ENCODE results near the gene ATOSB. TPM values are rescaled to one million over a fixed set of nuclear protein-coding genes. Genes with fewer than 3 reads are reported as not detected.

ATOSB gene
- total RNA-seq, 1 experiment from 2014 or later = 7.4 TPM

DNA sequence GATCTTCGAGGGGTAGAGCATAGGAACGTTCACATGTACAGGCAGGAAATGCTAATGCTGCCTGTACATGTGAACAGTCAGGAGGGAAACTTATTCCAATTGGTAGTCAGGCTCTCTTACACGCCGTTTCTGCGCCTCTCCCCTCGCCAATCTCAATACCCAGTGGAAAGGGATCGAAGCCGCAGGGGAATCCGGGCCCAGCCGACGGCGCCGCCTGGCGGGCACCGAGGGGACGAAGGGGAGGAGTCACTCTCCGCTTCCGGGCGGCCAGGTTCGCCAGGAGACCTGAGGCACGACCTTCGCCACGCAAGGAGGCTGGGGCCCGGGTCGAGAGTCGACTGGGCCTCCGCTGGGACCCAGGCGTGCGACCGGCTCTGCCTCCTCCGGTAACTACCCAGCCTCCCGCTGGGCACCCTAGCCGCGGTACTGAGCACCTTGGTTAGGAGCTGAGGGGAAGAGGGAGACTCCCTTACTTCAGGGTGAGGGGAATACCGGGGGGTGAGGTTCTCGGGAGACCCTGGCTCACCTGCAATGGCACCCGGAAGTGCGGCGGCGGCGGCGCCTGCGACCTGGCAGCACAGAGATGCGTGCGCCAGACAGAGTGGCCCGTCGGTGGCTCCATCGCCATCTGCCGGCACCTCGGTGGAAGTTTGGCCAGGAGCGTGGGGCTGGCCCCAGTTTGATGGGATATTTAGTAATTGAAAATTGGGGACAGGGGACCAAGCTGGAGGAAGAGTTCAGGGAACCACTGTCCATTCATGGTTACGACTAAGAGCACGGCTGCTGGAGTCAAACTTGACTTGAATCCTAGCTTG lies 19.4 kb downstream of the ATOSB start, which contains the start of gene PIGO:
Gene PIGO (minus strand): TSS at position 557 of the 815 bp plus-strand sequence. CDS start 1,026 bp downstream, outside the sequence.
- DNase-seq (ENCODE audit: low spot score) = peak; percentile 88
- in situ Hi-C loops (cut with HindIII; ENCODE audit: low sequenced_read_pairs) = no loop called here

DNA sequence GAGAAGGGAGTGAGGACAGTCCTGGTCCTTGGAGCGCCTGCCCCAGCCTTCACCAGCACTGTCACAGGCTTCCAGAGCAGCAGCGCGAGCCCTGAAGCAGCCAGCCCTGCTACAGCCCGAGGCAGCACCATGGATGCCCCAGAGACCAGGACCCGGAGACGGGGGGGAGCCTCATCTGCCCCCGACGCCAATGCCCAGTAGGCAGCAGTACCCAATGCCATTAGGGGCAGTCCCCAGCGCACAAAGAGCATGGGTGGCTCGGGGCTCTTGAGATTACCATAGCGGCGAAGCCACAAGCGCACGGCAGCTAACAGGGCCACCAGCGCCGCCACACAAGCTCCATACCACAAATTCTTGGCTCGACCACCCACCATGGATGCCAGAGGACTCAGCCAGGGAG lies 24.1 kb downstream of the ATOSB start:
- in situ Hi-C loops (cut with HindIII; ENCODE audit: low sequenced_read_pairs) = no loop called here
- DNase-seq (ENCODE audit: low spot score) = no peak

DNA sequence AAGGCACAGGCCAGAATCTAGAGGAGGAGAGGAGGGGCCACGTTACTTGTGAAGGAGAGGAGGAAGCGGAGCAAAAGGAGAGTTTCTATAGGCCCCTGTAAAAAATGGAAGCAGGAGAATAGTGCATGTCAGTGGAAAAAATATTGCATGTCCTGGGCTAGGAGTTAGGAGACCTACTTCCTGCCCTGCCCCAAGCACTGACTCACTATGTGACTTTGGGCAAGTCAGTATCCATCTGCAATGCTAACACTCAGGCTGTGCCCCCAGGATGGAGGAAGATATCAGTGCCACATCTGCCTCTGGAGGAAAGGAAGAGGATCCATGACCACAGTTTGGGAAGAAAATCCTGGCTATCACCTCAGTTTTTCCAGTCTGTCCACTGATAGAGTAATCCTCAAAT lies 26.2 kb downstream of the ATOSB start:
- DNase-seq (ENCODE audit: low spot score) = no peak
- in situ Hi-C loops (cut with HindIII; ENCODE audit: low sequenced_read_pairs) = no loop called here

DNA sequence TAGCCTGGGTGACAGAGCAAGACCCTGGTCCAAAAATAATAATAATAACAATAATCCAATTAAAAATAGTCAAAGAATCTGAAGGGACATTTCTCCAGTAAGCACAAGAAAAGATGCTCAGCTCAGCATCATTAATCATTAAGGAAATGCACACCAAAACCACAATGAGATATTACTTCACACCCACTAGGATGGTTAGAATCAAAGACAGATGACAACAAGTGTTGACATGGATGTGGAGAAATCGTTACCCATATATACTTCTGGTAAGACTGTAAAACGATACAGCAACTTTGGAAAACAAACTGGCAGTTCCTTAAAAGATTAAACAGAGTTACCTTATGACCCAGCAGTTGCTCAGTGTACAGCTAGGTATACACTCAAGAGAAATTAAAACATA lies 30.6 kb downstream of the ATOSB start:
- in situ Hi-C loops (cut with HindIII; ENCODE audit: low sequenced_read_pairs) = no loop called here
- no peak for DNase-seq (ENCODE audit: low spot score)

DNA sequence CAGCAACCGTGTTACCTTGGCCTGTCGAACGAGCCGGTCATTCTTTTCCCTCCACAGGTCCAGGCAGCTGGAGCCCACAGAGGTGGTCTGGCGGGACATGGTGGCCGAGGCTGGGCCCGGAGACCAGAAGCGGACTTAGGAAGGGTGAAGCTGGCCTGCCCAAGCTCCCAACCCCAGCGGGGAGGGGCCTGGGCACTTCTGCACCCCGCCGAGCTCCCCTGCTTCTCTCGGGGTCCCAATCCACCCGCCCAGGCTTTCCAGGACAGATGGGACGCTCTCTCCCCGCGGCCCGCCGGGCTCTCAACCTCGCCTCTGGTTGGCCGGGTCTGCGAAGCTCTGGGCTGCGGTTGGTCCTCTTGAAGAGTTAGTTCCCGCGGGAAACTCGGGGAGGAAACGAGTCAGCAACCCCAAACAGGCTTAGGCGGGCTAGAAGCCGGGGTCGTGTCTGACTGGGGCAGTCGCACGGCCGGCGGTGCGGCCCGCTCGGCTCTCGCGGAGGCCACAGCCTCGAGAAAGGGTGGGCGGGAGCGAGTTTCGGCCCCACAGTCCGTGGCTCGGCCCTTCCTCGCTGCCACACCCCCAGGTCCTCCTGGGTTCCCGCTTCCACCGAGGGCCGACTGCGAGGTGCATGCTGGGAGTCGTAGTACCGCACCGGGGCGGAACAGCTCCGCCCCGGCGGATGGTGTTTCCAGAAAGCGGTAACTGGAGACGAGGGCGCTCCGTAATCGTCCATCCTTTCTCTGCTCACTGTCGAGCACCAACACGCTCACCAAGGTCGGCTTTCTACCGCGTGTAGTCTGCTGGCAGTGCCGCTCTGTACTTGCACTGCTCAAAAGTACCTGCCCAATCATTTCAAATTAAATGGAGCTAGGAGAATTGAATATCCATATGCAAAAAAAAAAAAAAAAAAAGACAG lies 36.0 kb downstream of the ATOSB start, which contains the start of gene FANCG:
Gene FANCG (minus strand): TSS at position 517 of the 916 bp plus-strand sequence. CDS start 418 bp downstream, at position 99.
- peak; percentile 93 for DNase-seq (ENCODE audit: low spot score)
- in situ Hi-C loops (cut with HindIII; ENCODE audit: low sequenced_read_pairs) = no loop called here

DNA sequence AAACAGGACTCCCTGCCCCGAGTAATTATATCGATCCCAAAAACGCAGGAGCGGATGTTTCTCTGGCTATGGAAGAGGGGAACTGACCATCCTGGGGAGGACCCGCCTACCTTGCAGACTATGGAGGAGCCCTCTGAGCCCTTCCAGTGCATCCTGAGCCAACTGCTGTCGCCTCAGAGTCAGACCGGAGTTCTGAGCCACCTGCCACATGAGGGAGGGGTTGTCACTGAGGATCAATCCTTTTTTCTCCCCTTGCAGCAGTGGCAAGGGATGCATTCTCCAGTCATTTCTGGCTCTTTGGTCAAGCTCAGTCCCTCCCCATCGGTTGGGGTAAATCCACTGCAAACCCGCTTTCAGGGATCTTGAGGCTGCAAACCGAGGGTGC lies 36.6 kb downstream of the ATOSB start:
- in situ Hi-C loops (cut with HindIII; ENCODE audit: low sequenced_read_pairs) = no loop called here
- no peak for DNase-seq (ENCODE audit: low spot score)

DNA sequence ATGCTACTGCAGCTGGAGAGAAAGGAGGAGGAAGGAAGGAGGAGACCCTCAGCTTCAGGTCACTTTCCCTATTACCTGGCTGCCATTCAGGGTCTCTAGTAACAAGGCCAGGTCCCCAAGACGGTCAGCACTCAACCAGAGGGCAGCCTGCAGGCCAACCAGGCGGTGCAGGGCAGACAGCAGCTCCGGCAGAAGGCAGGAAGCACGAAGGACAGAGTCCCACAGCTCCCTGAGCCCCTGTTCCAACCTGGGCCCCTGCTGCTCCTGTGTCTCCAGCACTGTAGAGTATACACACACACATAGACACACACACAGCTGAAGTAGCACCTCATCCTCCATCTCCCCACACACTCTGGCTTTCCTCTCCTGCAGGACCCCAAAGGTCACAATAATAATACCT lies 37.6 kb downstream of the ATOSB start:
- in situ Hi-C loops (cut with HindIII; ENCODE audit: low sequenced_read_pairs) = no loop called here
- DNase-seq (ENCODE audit: low spot score) = no peak

DNA sequence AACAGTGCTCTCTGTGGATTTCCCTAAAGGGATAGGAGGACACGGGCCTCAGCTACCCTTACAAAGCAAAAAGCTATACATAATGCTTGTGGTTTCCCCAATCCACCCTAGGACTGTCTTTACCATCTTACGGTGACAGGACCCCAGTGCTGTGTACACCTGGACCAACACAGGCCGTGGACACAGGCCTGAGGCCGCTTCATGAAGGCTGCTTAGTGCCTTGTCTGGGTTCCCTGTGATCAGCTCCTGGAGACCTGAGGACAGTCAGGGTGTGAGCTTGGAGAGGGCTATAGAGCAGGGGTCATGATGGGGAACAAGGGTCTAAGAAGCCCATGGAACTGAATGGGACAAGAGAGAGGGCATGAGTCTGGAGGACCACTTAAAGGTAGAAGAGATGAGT lies 38.8 kb downstream of the ATOSB start:
- DNase-seq (ENCODE audit: low spot score) = no peak

DNA sequence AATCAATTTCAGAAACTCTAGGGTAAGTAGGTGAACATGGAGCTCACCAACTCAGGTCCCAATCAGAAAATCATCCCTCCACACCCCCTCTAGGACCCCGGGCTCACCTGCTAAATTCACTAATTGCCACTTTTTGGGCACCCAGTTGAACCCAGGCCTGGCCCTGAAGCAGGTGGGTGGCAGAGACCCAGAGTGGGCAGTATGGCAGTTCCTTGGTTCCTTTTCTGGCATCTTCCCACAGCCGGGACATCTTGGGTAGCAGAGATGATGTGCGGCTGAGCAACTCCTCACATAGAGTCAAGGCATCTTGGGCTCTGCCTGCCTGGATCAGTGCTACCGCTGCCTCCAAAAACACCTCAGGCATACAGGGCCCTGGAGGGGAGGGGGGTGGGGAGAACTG lies 40.3 kb downstream of the ATOSB start:
- in situ Hi-C loops (cut with HindIII; ENCODE audit: low sequenced_read_pairs) = no loop called here
- DNase-seq (ENCODE audit: low spot score) = no peak

More for the DNA sequence above, 38.8 kb downstream of the ATOSB start:
- in situ Hi-C loops (cut with HindIII; ENCODE audit: low sequenced_read_pairs) = no loop called here

DNA sequence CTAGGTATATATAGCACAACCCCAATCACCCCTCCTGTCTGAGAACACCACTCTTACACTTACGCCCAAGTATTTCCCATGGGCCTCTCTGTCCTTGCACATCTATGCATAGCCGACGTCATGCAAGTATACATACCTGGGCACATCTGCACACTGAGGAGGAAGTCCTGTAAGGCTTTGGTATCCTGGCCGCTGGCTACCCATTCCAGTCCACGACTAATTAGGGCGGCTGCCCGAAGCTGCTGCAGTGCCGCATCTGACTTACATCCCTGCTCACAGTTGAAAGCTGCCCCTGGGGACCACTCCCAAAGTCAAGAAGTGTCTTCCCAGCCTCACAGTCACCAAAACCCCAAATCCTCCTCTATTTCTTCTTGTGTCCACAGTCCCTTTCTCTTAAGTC lies 40.9 kb downstream of the ATOSB start:
- no peak for DNase-seq (ENCODE audit: low spot score)
- in situ Hi-C loops (cut with HindIII; ENCODE audit: low sequenced_read_pairs) = no loop called here

DNA sequence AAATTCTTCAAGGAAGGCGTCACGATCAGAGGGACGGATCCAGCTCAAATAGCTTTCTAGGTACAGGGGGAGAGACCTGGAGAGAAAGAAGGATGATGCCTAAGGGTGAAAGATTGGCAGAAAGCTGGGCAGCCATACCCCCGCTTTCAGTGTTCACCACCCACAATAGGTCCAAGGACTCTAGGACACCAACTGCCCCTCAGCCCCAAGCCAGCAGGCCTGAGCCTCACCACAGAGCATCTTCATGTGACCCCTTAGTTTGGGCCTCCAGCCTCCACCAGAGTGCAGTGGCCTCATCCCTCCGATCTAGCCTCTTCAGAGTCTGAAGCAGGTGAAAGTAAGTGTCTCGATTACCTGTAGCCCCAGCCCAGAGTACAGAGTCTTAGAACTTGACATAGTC lies 41.5 kb downstream of the ATOSB start:
- in situ Hi-C loops (cut with HindIII; ENCODE audit: low sequenced_read_pairs) = no loop called here
- no peak for DNase-seq (ENCODE audit: low spot score)

DNA sequence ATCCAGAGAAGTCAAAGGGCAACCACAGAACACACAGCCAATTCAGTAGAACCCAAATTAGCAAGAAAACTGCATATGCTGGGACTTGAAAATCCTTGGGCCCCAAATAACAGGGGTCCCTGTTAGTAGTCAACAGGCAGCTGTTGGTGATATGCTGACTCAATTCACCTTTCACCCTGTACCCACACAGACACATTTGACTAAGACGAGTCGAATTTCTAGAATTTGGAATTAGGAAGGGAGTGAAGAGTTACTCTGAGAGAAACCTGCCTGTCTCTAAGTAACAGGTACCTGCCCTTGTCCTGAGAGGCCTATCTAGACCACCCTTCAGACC lies 42.4 kb downstream of the ATOSB start:
- in situ Hi-C loops (cut with HindIII; ENCODE audit: low sequenced_read_pairs) = no loop called here
- DNase-seq (ENCODE audit: low spot score) = no peak

DNA sequence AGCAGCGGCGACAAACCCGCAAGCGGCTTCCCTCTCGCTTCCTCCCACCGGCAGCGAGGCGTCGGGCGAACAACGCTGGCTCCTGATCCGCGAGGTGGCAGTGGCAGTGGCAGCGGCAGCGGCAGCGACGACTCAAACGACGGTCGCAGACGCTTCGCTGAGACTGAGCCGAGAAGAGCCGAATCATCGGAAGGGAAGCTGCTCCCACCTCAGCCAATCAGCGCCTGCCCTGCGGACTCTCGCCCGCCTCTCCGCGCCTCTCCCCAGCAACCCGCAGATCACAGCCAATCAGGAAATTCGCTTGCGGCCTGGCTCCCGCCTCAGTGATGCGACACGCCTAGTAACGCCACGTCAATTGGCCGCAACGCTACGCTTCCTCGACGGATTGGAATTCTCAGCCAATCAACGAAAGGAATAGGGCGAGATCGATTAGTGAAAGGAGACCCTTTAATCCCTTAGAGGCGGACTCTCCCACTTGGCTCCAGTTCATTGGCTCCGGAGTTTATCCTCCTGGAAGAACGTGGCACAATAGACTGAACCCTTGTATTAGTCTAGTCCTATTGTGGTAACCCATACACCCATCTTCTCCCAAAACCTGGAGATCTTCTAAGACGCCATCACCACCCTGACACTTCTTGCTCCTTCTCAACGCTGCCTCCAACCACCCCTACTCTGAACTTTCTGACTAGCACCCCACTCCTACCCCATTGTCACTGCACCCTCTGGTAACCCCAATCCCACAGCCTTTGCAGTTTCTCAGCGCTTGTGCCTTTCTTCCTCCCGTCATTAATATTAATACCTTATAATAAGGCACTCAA lies 43.0 kb downstream of the ATOSB start, which contains the start of gene VCP:
Gene VCP (minus strand): TSS at position 165 of the 818 bp plus-strand sequence. CDS start 272 bp downstream, outside the sequence.
- in situ Hi-C loops (cut with HindIII; ENCODE audit: low sequenced_read_pairs) = no loop called here
- DNase-seq (ENCODE audit: low spot score) = peak; percentile 100

DNA sequence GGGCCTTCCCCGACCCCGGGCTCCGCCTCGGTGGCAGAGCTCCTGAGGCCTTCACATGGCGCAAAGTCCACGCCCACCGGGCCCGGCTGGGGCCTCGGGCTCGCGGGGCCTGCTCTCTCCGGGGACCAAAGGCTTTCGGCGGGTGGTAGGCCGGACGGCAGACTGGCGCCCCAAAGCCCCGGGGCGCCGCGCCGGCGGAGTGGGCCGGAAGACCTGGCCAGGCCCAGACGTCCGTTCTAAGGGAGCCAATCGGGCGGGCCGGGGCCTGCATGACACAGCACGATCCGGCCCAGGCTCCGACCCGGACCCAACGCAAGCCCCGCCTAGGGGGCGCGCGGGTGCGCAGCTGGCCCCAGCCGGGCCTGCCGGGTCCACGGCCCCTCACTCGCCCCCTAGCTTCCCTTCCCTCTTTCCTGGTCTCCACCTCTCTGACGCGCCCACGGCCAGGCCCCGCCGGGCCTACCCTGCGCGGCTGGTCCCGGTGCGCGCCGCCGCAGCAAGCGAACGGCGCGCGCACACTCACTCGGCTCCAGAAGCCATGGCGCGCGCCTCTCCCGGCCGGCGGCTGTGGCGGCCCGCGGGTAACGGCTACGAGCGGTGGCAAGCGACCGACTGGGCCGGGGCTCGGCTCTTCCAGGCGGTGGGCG lies 43.7 kb downstream of the ATOSB start:
- peak; percentile 64 for DNase-seq (ENCODE audit: low spot score)
- in situ Hi-C loops (cut with HindIII; ENCODE audit: low sequenced_read_pairs) = no loop called here

DNA sequence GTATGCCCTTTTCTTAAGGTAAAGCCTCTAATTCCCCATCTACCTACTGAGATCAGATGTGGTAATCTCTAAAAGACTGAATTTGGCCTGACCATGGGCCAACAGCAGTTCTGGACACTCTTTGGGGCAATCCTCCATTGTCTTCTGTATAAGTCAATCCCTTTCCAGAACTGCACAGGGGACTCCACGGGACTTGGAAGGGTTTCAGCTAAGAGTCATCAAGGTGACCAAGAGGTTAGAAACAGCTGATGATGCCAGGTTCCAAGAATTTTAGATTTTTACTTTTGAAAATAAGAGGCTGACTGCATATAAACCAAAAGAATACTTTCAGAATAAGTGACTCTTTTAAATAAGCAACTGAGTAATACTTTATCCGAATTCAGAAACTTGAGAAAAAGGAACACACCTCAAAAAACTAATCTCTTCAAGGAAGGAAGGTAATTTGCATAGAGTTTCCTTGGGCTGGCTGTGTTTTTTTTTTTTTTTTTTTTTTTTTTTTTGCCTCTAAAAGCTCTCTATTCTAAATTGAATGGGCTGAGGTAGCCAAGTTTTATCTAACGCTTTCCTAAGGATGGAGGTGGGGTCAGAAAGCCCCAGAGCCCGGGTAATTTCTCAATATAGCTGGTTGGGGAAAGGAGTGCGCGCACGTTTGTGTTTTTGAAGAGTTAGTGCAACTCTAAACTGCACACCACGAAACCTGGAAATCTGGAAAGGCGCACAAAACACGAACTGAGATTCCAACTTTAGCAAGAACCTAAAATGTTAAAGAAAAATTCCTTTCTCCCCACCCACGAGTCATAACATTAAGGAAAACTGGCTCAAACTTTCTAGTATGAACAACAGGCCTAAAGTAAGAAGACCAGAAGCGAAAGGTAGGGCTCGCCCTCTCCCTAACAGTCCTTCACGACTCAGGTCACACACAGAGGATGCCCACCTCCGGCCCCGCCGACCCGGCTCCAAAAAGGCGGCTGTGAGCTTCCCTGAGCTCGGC lies 44.5 kb downstream of the ATOSB start:
- no peak for DNase-seq (ENCODE audit: low spot score)
- in situ Hi-C loops (cut with HindIII; ENCODE audit: low sequenced_read_pairs) = no loop called here

DNA sequence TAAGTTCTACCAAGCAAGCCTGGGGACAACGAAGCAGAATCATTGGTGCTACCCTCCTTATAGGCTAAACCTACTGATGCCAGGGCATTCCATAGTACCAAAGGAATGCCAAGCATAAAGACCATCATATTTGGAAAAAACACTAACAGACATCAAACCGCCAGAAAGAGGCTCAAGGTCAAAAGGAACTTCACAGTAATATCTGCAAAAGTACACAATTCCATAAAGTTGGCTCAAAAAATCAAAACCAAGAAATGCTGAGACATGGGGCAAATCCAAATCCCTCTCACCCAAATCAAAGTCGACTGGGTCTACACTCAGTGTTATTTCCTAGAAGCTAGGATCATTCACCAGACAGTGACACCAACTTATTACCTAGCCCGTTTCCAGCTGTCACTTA lies 46.6 kb downstream of the ATOSB start:
- no peak for DNase-seq (ENCODE audit: low spot score)
- in situ Hi-C loops (cut with HindIII; ENCODE audit: low sequenced_read_pairs) = no loop called here

DNA sequence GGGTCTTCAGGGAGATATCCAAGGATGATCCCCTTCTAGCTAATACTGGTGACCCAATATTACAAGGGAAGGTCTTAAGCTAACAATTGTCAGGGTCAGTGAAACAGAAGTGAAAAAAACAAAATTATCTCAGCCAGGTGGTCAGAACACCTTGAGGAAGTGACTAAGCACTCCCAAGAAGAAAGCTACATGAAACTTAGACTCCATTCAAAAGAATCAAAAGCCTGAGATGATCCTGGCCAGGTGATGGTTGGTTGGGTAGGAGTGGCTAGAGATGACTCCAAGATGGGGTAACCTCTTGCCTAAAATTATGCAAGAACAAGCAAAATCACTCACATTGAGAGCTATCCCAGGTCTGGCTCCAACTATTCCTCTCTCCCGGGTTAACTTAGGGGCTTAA lies 48.6 kb downstream of the ATOSB start:
- in situ Hi-C loops (cut with HindIII; ENCODE audit: low sequenced_read_pairs) = no loop called here
- DNase-seq (ENCODE audit: low spot score) = no peak

All from G401 (cell line).